ENCODE measurements around the gene NEO1. TPM values are rescaled to one million over a fixed set of nuclear protein-coding genes. Genes with fewer than 3 reads are reported as not detected.

NEO1 gene
- total RNA-seq, 1 experiment from 2014 or later, result 41.8 TPM

GRCh38 chr15:73225358-73226015 is 173.2 kb downstream of the NEO1 start:
- WGBS (ENCODE audit: extremely low coverage, insufficient read length, low lambda C conversion rate), result no CpG with 5 or more reads among the region's 13 CpGs
- Histone ChIP-seq H3K79me1 (ENCODE audit: insufficient read depth, low read depth, low read length, poor library complexity, severe bottlenecking) (no peaks in the 10 kb centered on the region), H2BK120ac (ENCODE audit: low read depth, low read length, poor library complexity, severe bottlenecking) (no peak overlapping the region), H3K4me2 (ENCODE audit: insufficient read depth, insufficient read length, low read length) (no peak overlapping the region), H3K18ac (ENCODE audit: insufficient read length, low read depth, low read length) (peak overlapping the region; percentile 19), H2BK12ac (ENCODE audit: insufficient read length, low read depth, low read length) (no peak overlapping the region), H3K23ac (ENCODE audit: insufficient read length, low read depth, low read length) (no peak overlapping the region), H4K20me1 (ENCODE audit: control insufficient read depth, insufficient read depth, insufficient read length) (no peaks in the 10 kb centered on the region), H2BK20ac (ENCODE audit: low read depth, low read length, poor library complexity, severe bottlenecking) (no peak overlapping the region), H3K4me1 (ENCODE audit: insufficient read depth, low read length) (no peaks in the 10 kb centered on the region; the same call in 1 of the 2 replicates), H2BK5ac (ENCODE audit: insufficient read length, low read length) (no peak overlapping the region), H3K79me2 (ENCODE audit: insufficient read depth, low read length) (no peaks in the 10 kb centered on the region), H3K27ac (ENCODE audit: insufficient read length, low read depth, low read length) (no peak overlapping the region), H3K14ac (ENCODE audit: insufficient read depth, low read length) (no peak overlapping the region), H4K91ac (ENCODE audit: insufficient read length, low read depth, low read length) (no peak overlapping the region), H2BK15ac (ENCODE audit: low read depth, low read length) (no peak overlapping the region), H3K27me3 (ENCODE audit: insufficient read depth, low read length) (no peaks in the 10 kb centered on the region), H3K23me2 (ENCODE audit: insufficient read length, low read depth, low read length, poor library complexity, severe bottlenecking) (no peaks in the 10 kb centered on the region), H2AK5ac (ENCODE audit: insufficient read length, low read length) (no peak overlapping the region), H3K4ac (ENCODE audit: low read depth, low read length) (no peak overlapping the region), H3K9me3 (ENCODE audit: control insufficient read depth, low read depth, low read length) (no peaks in the 10 kb centered on the region), H3K56ac (ENCODE audit: insufficient read length, low read depth, low read length) (no peak overlapping the region), H3T11ph (ENCODE audit: low read length) (no peak overlapping the region), H2AFZ (ENCODE audit: low read length) (no peak overlapping the region), H4K5ac (ENCODE audit: insufficient read length, low read depth, low read length) (no peak overlapping the region), H4K8ac (replicated peaks; ENCODE audit: insufficient read length, low read depth, low read length) (no peak overlapping the region), H3K9ac (ENCODE audit: extremely low read depth, insufficient read length, low read length) (no peak overlapping the region)
- Mint-ChIP-seq H3K36me3 (ENCODE audit: insufficient read depth in 1 of 3, low read depth in 3 of 3) (peaks cover 25 to 46% (median 40%) of the 10 kb centered on the region in 3 experiments), H3K4me1 (peaks cover 26% of the 10 kb centered on the region in 2 experiments), H3K27me3 (ENCODE audit: low read depth) (peaks cover 1% of the 10 kb centered on the region; the same call in 1 of the 2 replicates), H3K9me3 (peaks cover 27 to 32% of the 10 kb centered on the region in 2 experiments), H3K27ac (peak overlapping the region; percentile 68 to 83 (median 82); a peak in 5 of 7 replicates), H3K4me3 (no peak overlapping the region)
- no peak for TF ChIP-seq CTCF (conservative IDR thresholded peaks at IDR 0.05)
- peak; percentile 45 for DNase-seq

Data from H9 (cell line).